IMR-90 (cell line): ENCODE results near the gene ATXN7L2. TPM values are rescaled to one million over a fixed set of nuclear protein-coding genes. Genes with fewer than 3 reads are reported as not detected.

Experiments
- ATAC-seq: fragments of 200-7000 bp; cut with Tn5 transposase; 2 replicates; pipeline ENCODE4 v1.9.1; 2020; ENCODE audit warnings: low read depth, mild to moderate bottlenecking, moderate library complexity
- BruUV-seq: library from RNA; stranded (reverse); fragments of 400-500 nt; replicated peaks from 2 replicates; lab custom pipeline; 2021; lab: Mats Ljungman, UMichigan
- CTCF ChIA-PET: fragments of 300-600 bp; formaldehyde crosslinking; extraction: SDS; loops from one replicate; lab custom pipeline; 2021; ENCODE audit warnings: antibody characterized with exemption; lab: Yijun Ruan, JAX
- POLR2A ChIA-PET: fragments of 300-600 bp; sonication (Branson Sonifier 250); formaldehyde crosslinking; loops from one replicate; lab custom pipeline; 2022; ENCODE audit warnings: antibody characterized with exemption; ENCODE audit not compliant: unreplicated experiment; lab: Charles Lee
- DNase-seq: peaks from one replicate; pipeline ENCODE4 v3.0.0; 2013
- H2AFZ ChIP-seq: replicated peaks from 2 replicates; pipeline ENCODE3; 2013; ENCODE audit warnings: low read length, mild to moderate bottlenecking; ENCODE audit not compliant: poor library complexity
- H2AK5ac ChIP-seq: 2 replicates; pipeline ENCODE4 v1.6.1; 2013; ENCODE audit warnings: low read depth, low read length, inconsistent platforms
- H2AK9ac ChIP-seq: replicated peaks from 2 replicates; pipeline ENCODE3; 2013; ENCODE audit warnings: mild to moderate bottlenecking, low read depth, low read length, moderate library complexity; ENCODE audit not compliant: poor library complexity
- H2BK120ac ChIP-seq: 2 replicates; pipeline ENCODE4 v1.6.1; 2013; ENCODE audit warnings: low read depth, low read length, inconsistent platforms
- H2BK15ac ChIP-seq: 3 replicates; pipeline ENCODE4 v1.6.1; 2013; ENCODE audit warnings: low read depth, low read length, inconsistent platforms
- H2BK20ac ChIP-seq: 2 replicates; pipeline ENCODE4 v1.6.1; 2013; ENCODE audit warnings: low read depth, mild to moderate bottlenecking, inconsistent platforms, low read length, moderate library complexity
- H2BK5ac ChIP-seq: 2 replicates; pipeline ENCODE4 v1.6.1; 2013; ENCODE audit warnings: mild to moderate bottlenecking, low read depth, low read length, inconsistent platforms; ENCODE audit not compliant: poor library complexity, severe bottlenecking
- H3K14ac ChIP-seq: replicated peaks from 2 replicates; pipeline ENCODE4 v1.6.1; 2013; ENCODE audit warnings: low read depth, low read length, inconsistent platforms
- H3K18ac ChIP-seq: 2 replicates; pipeline ENCODE4 v1.6.1; 2013; ENCODE audit warnings: low read depth, low read length, control low read depth
- H3K23ac ChIP-seq: 2 replicates; pipeline ENCODE4 v1.6.1; 2013; ENCODE audit warnings: low read depth, low read length, inconsistent platforms
- H3K27ac ChIP-seq: 2 replicates; pipeline ENCODE4 v1.5.1; 2013; ENCODE audit warnings: mild to moderate bottlenecking, control low read depth, low read length; ENCODE audit not compliant: insufficient read depth
- H3K27me3 ChIP-seq: 2 replicates; pipeline ENCODE4 v1.6.1; 2013; ENCODE audit warnings: low read length; ENCODE audit not compliant: control insufficient read depth, insufficient read depth
- H3K36me3 ChIP-seq: 2 replicates; pipeline ENCODE4 v1.6.1; 2013; ENCODE audit warnings: low read length, mixed read lengths; ENCODE audit not compliant: control insufficient read depth, insufficient read depth
- H3K4ac ChIP-seq: 2 replicates; pipeline ENCODE4 v1.6.1; 2013; ENCODE audit warnings: low read depth, low read length, inconsistent platforms
- H3K4me1 ChIP-seq: 2 replicates; pipeline ENCODE4 v1.6.1; 2013; ENCODE audit warnings: low read length, mixed read lengths; ENCODE audit not compliant: control insufficient read depth, insufficient read depth
- H3K4me2 ChIP-seq: 2 replicates; pipeline ENCODE4 v1.6.1; 2013; ENCODE audit warnings: low read depth, mild to moderate bottlenecking, control low read depth, low read length, moderate library complexity
- H3K4me3 ChIP-seq: 2 replicates; pipeline ENCODE4 v1.5.1; 2013; ENCODE audit warnings: low read depth, mild to moderate bottlenecking, control low read depth, low read length, moderate library complexity; ENCODE audit not compliant: insufficient read depth
- H3K56ac ChIP-seq: 2 replicates; pipeline ENCODE4 v1.6.1; 2013; ENCODE audit warnings: low read length, inconsistent platforms; ENCODE audit not compliant: insufficient read depth; ENCODE audit errors: extremely low read depth
- H3K79me1 ChIP-seq, 2 experiments: 2 replicates each; pipeline ENCODE4 v1.6.1; 2013; ENCODE audit warnings: low read length in 2 of 2, inconsistent platforms in 1 of 2, low read depth in 1 of 2
- H3K9ac ChIP-seq: 2 replicates; pipeline ENCODE4 v1.6.1; 2013; ENCODE audit warnings: low read depth, low read length, control low read depth
- H3K9me1 ChIP-seq: 2 replicates; pipeline ENCODE4 v1.6.1; 2013; ENCODE audit warnings: low read length, inconsistent platforms; ENCODE audit not compliant: insufficient read depth
- H3K9me3 ChIP-seq: 2 replicates; pipeline ENCODE4 v1.6.1; 2013; ENCODE audit warnings: low read length; ENCODE audit not compliant: control insufficient read depth, insufficient read depth
- H4K20me1 ChIP-seq: 2 replicates; pipeline ENCODE4 v1.6.1; 2013; ENCODE audit warnings: low read length, inconsistent platforms; ENCODE audit not compliant: insufficient read depth
- H4K5ac ChIP-seq: 2 replicates; pipeline ENCODE4 v1.6.1; 2013; ENCODE audit warnings: mild to moderate bottlenecking, low read depth, low read length, control low read depth
- H4K8ac ChIP-seq, 2 experiments: 2 replicates each; pipeline ENCODE4 v1.6.1; 2013; ENCODE audit warnings: low read depth in 2 of 2, low read length in 2 of 2, control low read depth in 1 of 2, inconsistent platforms in 1 of 2
- H4K91ac ChIP-seq: 2 replicates; pipeline ENCODE4 v1.6.1; 2013; ENCODE audit warnings: low read depth, low read length, inconsistent platforms; ENCODE audit not compliant: insufficient read depth
- BHLHE40 ChIP-seq: fragments of 150-350 bp; IDR thresholded peaks from 2 replicates; pipeline ENCODE4 v1.6.1; 2016; ENCODE audit warnings: mild to moderate bottlenecking, low read depth, low read length
- CEBPB ChIP-seq: IDR thresholded peaks from 2 replicates; pipeline ENCODE4 v1.6.1; 2012; ENCODE audit warnings: low read depth, low read length, improper control_type of control experiment
- CHD1 ChIP-seq: IDR thresholded peaks from 2 replicates; pipeline ENCODE4 v1.6.1; 2012; ENCODE audit warnings: low read depth, low read length, improper control_type of control experiment
- FOS ChIP-seq: fragments of 150-350 bp; IDR thresholded peaks from 2 replicates; pipeline ENCODE4 v1.6.1; 2016; ENCODE audit warnings: low read depth, low read length
- MAFK ChIP-seq: IDR thresholded peaks from 2 replicates; pipeline ENCODE4 v1.6.1; 2012; ENCODE audit warnings: low read depth, low read length, improper control_type of control experiment
- MAZ ChIP-seq: IDR thresholded peaks from 2 replicates; pipeline ENCODE4 v1.6.1; 2012; ENCODE audit warnings: low read depth, mild to moderate bottlenecking, low read length, improper control_type of control experiment, moderate library complexity, borderline replicate concordance
- MXI1 ChIP-seq: IDR thresholded peaks from 2 replicates; pipeline ENCODE4 v1.6.1; 2012; ENCODE audit warnings: low read depth, mild to moderate bottlenecking, low read length, moderate library complexity, borderline replicate concordance
- NFE2L2 ChIP-seq: fragments of 150-350 bp; IDR thresholded peaks from 2 replicates; pipeline ENCODE4 v1.6.1; 2016; ENCODE audit warnings: low read depth, mild to moderate bottlenecking, low read length
- POLR2A ChIP-seq: IDR thresholded peaks from 2 replicates; pipeline ENCODE4 v1.6.1; 2012; ENCODE audit warnings: mild to moderate bottlenecking, low read depth, low read length
- RAD21 ChIP-seq: IDR thresholded peaks from 2 replicates; pipeline ENCODE4 v1.6.1; 2012; ENCODE audit warnings: low read length, improper control_type of control experiment
- RCOR1 ChIP-seq: IDR thresholded peaks from 2 replicates; pipeline ENCODE4 v1.6.1; 2012; ENCODE audit warnings: mild to moderate bottlenecking, low read length, improper control_type of control experiment; ENCODE audit not compliant: insufficient replicate concordance
- RFX5 ChIP-seq: IDR thresholded peaks from 2 replicates; pipeline ENCODE4 v1.8.0; 2012; ENCODE audit warnings: low read depth, mild to moderate bottlenecking, low read length, moderate library complexity
- SMC3 ChIP-seq: fragments of 150-350 bp; IDR thresholded peaks from 2 replicates; pipeline ENCODE4 v1.6.1; 2016; ENCODE audit warnings: low read depth, mild to moderate bottlenecking, antibody characterized with exemption, low read length, moderate library complexity
- dilution Hi-C: fragments of 300-500 bp; cut with HindIII; formaldehyde crosslinking; loops from one replicate; pipeline ENCODE4 v1.14.3; 2018; ENCODE audit warnings: low sequenced_read_pairs; ENCODE audit not compliant: unreplicated experiment
- in situ Hi-C: fragments of 300-500 bp; cut with MboI; formaldehyde crosslinking; loops from 3 replicates; pipeline ENCODE4 v1.14.3; 2019; ENCODE audit warnings: low sequenced_read_pairs, inconsistent platforms, mixed read lengths
- intact Hi-C: fragments of 100-400 bp; cut with micrococcal nuclease; formaldehyde crosslinking; loops from 2 replicates; pipeline ENCODE4 v1.10.0; 2022
- polyA plus RNA-seq, 3 experiments: library from polyadenylated mRNA; depleted of rRNA; stranded (reverse); fragments of >200 nt; gene quantifications; 2 replicates each; pipeline ENCODE4 v1.2.3, GENCODE V29; 2012; ENCODE audit warnings: low replicate concordance in 1 of 3
- total RNA-seq: library from RNA; depleted of rRNA; stranded (reverse); fragments of >200 nt; gene quantifications from 2 replicates; pipeline ENCODE4 v1.2.3, GENCODE V29; 2012
- TF ChIP-seq, protein P1 (sequence below): fragments of 150-350 bp; IDR thresholded peaks from 2 replicates; pipeline ENCODE4 v1.6.1; 2016; ENCODE audit warnings: low read depth, mild to moderate bottlenecking, low read length, moderate library complexity, borderline replicate concordance
- TF ChIP-seq, protein P2 (sequence below): fragments of 150-350 bp; IDR thresholded peaks from 2 replicates; pipeline ENCODE4 v1.6.1; 2017; ENCODE audit warnings: mild to moderate bottlenecking, antibody characterized with exemption, low read length, low read depth
- TF ChIP-seq, protein P3 (sequence below): conservative IDR thresholded peaks from 2 replicates; pipeline ENCODE4 v1.5.1; 2012; ENCODE audit warnings: mild to moderate bottlenecking, low read depth, low read length, improper control_type of control experiment

The ATXN7L2 gene
- total and polyA plus RNA-seq, 2 of the 4 experiments (the other 2 are of a cell fraction): 1.3 to 4.8 TPM

DNA sequence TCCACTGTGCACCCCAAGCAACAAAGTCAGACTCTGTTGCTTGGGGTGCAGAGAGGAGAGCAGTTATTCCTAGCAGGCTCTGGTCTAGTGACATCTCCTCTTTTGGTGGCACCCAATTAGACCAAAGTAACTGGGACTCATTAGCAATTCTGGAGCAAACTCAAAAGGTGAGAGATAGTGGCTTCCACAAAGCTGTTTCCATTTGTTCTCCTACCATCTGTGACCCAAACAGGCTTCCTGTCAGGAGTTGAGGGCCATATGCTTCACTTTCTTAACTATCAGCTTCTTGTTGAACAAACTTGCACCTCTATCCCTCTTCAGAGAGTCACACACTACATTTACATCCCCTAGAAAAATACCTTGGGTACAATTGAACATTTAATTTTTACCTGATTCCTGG, 1.5 kb upstream of the ATXN7L2 start:
- DNase-seq (no peak), ATAC-seq (no peak)
- intact Hi-C loops: loop anchor here (5.0 kb wide), 1 partner anchor 35 kb away; no protein-coding TSS in a partner anchor
- in situ Hi-C loops: no loop called here
- H3K18ac ChIP-seq: no peak overlapping the region
- BruUV-seq: no TSS peak
- no peak overlapping the region for H2AFZ ChIP-seq
- H3K14ac ChIP-seq: no peak overlapping the region
- no peak overlapping the region for H3K27ac ChIP-seq
- H3K23ac ChIP-seq: no peak overlapping the region
- H4K8ac ChIP-seq: no peak overlapping the region
- H3K9ac ChIP-seq: no peak overlapping the region
- H2BK5ac ChIP-seq: no peak overlapping the region
- H2BK120ac ChIP-seq: no peak overlapping the region
- H3K56ac ChIP-seq: no peak overlapping the region
- H3K27me3 ChIP-seq: peaks cover 25% of the 10 kb centered on the region
- dilution Hi-C loops: no loop called here
- TF ChIP-seq MXI1 (no peak), RCOR1 (no peak), RAD21 (no peak), RFX5 (no peak), BHLHE40 (no peak), CEBPB (no peak), NFE2L2 (no peak), SMC3 (no peak), MAFK (no peak), MAZ (no peak), CHD1 (no peak), POLR2A (no peak), FOS (no peak)
- TF ChIP-seq, protein P1, sequence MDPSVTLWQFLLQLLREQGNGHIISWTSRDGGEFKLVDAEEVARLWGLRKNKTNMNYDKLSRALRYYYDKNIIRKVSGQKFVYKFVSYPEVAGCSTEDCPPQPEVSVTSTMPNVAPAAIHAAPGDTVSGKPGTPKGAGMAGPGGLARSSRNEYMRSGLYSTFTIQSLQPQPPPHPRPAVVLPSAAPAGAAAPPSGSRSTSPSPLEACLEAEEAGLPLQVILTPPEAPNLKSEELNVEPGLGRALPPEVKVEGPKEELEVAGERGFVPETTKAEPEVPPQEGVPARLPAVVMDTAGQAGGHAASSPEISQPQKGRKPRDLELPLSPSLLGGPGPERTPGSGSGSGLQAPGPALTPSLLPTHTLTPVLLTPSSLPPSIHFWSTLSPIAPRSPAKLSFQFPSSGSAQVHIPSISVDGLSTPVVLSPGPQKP: no peak
- TF ChIP-seq, protein P2, sequence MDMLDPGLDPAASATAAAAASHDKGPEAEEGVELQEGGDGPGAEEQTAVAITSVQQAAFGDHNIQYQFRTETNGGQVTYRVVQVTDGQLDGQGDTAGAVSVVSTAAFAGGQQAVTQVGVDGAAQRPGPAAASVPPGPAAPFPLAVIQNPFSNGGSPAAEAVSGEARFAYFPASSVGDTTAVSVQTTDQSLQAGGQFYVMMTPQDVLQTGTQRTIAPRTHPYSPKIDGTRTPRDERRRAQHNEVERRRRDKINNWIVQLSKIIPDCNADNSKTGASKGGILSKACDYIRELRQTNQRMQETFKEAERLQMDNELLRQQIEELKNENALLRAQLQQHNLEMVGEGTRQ: no peak
- TF ChIP-seq, protein P3, sequence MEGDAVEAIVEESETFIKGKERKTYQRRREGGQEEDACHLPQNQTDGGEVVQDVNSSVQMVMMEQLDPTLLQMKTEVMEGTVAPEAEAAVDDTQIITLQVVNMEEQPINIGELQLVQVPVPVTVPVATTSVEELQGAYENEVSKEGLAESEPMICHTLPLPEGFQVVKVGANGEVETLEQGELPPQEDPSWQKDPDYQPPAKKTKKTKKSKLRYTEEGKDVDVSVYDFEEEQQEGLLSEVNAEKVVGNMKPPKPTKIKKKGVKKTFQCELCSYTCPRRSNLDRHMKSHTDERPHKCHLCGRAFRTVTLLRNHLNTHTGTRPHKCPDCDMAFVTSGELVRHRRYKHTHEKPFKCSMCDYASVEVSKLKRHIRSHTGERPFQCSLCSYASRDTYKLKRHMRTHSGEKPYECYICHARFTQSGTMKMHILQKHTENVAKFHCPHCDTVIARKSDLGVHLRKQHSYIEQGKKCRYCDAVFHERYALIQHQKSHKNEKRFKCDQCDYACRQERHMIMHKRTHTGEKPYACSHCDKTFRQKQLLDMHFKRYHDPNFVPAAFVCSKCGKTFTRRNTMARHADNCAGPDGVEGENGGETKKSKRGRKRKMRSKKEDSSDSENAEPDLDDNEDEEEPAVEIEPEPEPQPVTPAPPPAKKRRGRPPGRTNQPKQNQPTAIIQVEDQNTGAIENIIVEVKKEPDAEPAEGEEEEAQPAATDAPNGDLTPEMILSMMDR: no peak
- no peak overlapping the region for H2AK5ac ChIP-seq
- no peak overlapping the region for H3K4me3 ChIP-seq
- no peak overlapping the region for H2BK15ac ChIP-seq
- H3K4me2 ChIP-seq: no peak overlapping the region
- H3K4ac ChIP-seq: no peak overlapping the region
- no peak overlapping the region for H4K91ac ChIP-seq
- no peak overlapping the region for H2BK20ac ChIP-seq
- no peaks in the 10 kb centered on the region for H4K20me1 ChIP-seq
- no peaks in the 10 kb centered on the region for H3K9me3 ChIP-seq
- H3K4me1 ChIP-seq: peaks cover 9% of the 10 kb centered on the region
- H3K9me1 ChIP-seq: peaks cover 8% of the 10 kb centered on the region
- ChIA-PET POLR2A (no interaction called here), CTCF (no interaction called here)
- H3K79me1 ChIP-seq: peaks cover 9 to 22% of the 10 kb centered on the region in 2 experiments; a peak in 3 of 4 replicates
- H3K36me3 ChIP-seq: 0 out of 2 replicates have a peak, but pooled peaks cover 3% of the 10 kb centered on the region
- no peak overlapping the region for H2AK9ac ChIP-seq
- no peak overlapping the region for H4K5ac ChIP-seq
